Mucosa of stomach (tissue), 1 donor: ENCODE results near the gene RASGRP4.

Experiments used
- H3K27me3 ChIP-seq: one replicate; pipeline ENCODE4 v1.7.0; 2013; ENCODE audit warnings: mild to moderate bottlenecking, low read length; ENCODE audit not compliant: control insufficient read depth, insufficient read depth
- H3K36me3 ChIP-seq: one replicate; pipeline ENCODE4 v1.7.0; 2013; ENCODE audit warnings: low read length; ENCODE audit not compliant: control insufficient read depth, insufficient read depth
- H3K4me1 ChIP-seq: one replicate; pipeline ENCODE4 v1.7.0; 2013; ENCODE audit warnings: mild to moderate bottlenecking, low read length; ENCODE audit not compliant: control insufficient read depth, insufficient read depth
- H3K4me3 ChIP-seq: one replicate; pipeline ENCODE4 v1.7.0; 2013; ENCODE audit warnings: low read length
- H3K9ac ChIP-seq: one replicate; pipeline ENCODE4 v1.7.0; 2013; ENCODE audit warnings: mild to moderate bottlenecking, low read length, moderate library complexity
- H3K9me3 ChIP-seq: one replicate; pipeline ENCODE4 v1.7.0; 2013; ENCODE audit warnings: mild to moderate bottlenecking, low read length, moderate library complexity; ENCODE audit not compliant: control insufficient read depth
- donor health status: Pancreatic carcinoma.

Gene RASGRP4

DNA sequence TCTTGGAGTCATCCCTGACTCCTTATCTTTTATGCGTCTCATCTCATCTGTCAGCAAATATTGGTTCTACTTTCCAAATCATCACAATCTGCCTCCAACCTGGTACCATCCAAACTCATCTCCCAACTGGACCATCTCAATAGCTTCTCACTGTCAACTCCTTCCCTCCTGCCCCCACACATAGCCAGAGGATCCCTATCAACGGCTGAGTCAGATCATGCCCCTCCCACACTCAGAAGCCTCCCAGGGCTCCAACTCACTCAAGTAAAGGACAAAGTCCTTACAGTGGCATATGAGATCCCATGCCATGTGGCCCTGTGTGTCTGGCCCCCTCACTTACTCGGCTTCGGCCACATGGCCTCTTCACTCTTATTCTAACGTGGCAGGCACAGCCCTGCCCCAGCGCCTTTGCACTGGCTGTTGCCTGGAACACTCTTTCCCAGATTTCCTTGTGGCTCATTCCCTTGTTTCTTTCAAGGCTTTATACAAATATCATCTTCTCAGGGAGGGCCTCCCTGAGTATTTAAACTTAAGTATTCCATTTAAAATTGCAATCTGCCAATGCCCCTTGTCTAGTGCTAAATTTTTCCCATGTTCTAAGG lies 33.2 kb downstream of the RASGRP4 start:
- Histone ChIP-seq H3K36me3 (no peaks in the 10 kb centered on the region), H3K9ac (no peak overlapping the region), H3K9me3 (no peaks in the 10 kb centered on the region), H3K4me1 (peaks cover 29% of the 10 kb centered on the region), H3K27me3 (peaks cover 55% of the 10 kb centered on the region), H3K4me3 (no peak overlapping the region)

DNA sequence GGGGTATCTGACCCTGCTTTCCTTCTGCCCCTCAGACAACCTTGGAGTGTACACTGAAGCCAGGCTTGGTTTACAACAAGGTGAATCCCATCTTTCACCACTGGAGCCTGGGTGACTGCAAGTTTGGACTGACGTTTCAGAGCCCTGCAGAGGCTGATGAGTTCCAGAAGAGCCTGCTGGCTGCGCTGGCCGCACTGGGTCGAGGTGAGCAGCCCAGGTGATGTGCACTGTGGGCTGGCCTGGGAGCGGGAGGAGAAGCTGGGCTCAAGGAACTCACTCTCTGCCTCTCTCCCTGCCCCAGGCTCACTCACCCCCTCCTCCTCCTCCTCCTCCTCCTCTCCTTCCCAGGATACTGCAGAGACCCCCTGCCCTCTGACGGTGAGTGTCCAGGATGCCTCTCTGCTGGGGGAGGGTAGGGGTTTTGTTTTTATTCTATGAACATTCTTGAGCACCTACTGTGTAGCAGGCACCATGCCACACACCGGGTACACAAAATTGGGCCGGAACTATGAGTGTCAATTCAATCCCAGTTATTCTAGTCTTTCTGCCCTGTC lies 34.0 kb downstream of the RASGRP4 start:
- H3K9me3 ChIP-seq = no peaks in the 10 kb centered on the region
- H3K4me3 ChIP-seq = no peak overlapping the region
- peaks cover 51% of the 10 kb centered on the region for H3K27me3 ChIP-seq
- peaks cover 35% of the 10 kb centered on the region for H3K4me1 ChIP-seq
- H3K36me3 ChIP-seq = no peaks in the 10 kb centered on the region
- no peak overlapping the region for H3K9ac ChIP-seq

DNA sequence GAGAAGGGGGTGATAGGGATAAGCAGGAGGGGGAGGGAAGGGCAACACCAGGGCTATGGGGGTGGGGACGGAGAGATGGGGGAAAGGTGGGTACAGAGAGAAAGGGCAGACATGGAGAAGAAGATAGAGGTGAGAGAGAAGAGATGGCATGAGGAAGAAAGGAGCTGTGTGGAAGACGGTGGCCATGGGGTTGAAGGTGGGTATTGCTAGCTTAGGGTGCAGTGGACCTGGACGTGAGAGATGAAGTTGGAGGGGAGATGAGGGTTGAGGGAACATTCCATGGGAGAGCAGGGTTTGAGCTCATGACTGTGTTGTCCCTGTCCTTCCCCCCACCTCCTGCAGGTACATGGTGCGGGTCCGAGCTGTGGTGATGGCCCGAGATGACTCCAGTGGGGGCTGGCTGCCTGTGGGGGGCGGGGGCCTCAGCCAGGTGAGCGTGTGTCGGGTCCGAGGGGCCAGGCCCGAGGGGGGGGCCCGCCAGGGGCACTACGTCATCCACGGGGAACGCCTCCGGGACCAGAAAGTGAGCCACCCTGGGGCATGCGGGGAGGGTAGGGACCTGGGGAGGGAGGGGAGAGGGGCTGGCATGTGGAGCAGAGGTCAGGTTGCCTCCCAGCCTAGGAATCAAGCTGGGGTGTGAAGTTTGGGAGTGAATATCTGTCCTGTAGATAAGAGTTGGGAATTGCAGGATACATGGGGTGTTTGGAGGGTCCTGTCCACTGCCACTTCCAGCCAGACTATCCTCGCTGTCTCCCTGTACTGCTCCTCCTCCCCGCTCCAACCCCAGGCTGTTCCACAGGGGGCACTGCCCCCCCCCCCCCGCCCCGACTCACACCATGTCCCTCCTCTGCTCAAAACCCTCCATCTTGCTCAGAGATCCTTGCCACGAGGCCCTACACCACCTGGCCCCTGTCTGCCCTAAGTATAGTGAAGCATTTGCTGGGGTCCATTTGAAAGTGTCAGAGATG lies 35.8 kb downstream of the RASGRP4 start:
- H3K9me3 ChIP-seq = no peaks in the 10 kb centered on the region
- peaks cover 41% of the 10 kb centered on the region for H3K4me1 ChIP-seq
- peaks cover 45% of the 10 kb centered on the region for H3K27me3 ChIP-seq
- H3K4me3 ChIP-seq = no peak overlapping the region
- no peak overlapping the region for H3K9ac ChIP-seq
- H3K36me3 ChIP-seq = no peaks in the 10 kb centered on the region

DNA sequence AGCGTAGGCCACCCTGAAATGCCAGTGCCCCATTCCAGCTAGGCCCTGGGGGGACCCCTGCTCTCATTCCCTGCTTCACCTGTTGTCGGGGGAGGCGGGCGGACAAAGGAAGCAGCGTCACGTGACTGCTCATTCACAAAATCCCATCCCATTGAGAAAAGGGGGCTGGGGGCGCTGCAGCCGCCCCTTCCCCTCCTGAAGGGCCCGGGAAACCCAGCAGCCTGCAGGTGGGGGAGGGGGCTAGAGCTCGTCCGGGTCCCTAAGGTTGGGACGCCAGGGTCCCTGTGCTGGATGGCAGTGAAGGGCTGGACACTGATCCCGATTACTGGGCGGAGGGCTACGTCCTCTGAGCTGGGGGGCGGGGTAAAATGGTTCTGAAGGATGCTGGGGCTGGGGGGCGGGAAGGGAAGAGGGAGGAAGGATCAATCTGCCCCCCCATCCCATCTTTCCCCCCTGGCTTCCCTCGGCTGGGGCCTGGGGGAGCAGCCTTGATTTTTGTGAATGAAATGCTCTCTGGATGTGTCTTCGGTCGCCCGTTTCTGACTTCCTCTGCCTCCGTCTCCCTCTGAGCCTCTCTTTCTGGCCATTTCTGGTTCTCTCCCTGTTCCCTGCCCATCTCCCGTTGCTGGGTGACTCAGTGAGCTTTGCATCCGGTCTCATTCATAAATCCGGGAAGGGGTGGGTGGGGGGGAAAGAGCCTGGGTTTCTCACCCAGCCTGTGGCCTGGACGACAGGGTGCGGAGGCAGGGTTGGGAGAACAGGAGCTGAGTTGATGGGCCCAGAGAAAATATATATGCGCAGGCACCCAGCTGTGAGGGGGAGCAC lies 36.7 kb downstream of the RASGRP4 start:
- H3K9ac ChIP-seq = peak overlapping the region; percentile 41
- no peaks in the 10 kb centered on the region for H3K36me3 ChIP-seq
- peak overlapping the region; percentile 4 for H3K4me3 ChIP-seq
- H3K4me1 ChIP-seq = peaks cover 32% of the 10 kb centered on the region
- peaks cover 36% of the 10 kb centered on the region for H3K27me3 ChIP-seq
- H3K9me3 ChIP-seq = no peaks in the 10 kb centered on the region

DNA sequence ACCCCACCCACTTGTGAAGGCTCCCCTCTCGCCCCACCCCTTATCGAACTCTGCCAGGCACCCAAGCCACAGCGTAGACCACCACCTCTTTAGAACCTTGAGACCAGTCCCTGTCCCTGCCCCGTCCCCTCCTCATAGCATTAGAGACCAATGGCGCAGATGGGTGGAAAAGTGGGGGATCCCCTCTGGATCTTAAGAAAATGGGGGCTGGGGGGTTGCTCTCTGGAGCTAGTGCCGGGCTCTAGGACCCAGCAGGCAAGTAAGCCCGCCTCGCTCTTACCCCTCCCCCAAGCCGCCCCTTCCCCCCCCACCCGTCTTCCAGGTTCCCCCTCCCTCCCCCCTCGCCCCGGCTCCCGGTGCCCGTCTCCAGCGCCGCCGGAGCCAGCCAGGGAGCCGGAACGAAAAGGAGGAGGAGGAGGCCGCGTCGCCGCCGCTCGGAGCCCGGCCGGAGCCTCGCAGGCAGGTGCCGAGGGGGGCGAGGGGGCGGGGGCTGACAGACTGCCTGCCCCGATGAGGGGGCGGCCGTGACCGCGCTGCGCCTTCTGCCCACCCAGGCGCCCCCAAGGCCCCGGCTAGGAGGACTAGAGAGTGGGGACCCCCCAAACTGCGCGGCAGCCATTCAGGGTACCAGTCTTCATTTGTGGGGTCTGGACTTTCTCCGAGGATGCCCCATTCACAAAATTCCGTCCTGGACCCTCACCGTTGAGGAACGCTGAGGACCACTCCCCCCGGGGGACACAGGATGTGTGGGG lies 37.5 kb downstream of the RASGRP4 start, which contains the start of gene SPRED3:
Gene SPRED3 (plus strand): TSS at position 349 of the 752 bp plus-strand sequence. CDS start 1,606 bp downstream, outside the sequence.
- Histone ChIP-seq H3K9ac (peak within 1 kb of the TSS; percentile 53), H3K4me3 (peak within 1 kb of the TSS; percentile 28), H3K27me3 (peaks cover 31% of the 10 kb centered on the region), H3K9me3 (no peaks in the 10 kb centered on the region), H3K4me1 (peaks cover 25% of the 10 kb centered on the region), H3K36me3 (no peaks in the 10 kb centered on the region)

DNA sequence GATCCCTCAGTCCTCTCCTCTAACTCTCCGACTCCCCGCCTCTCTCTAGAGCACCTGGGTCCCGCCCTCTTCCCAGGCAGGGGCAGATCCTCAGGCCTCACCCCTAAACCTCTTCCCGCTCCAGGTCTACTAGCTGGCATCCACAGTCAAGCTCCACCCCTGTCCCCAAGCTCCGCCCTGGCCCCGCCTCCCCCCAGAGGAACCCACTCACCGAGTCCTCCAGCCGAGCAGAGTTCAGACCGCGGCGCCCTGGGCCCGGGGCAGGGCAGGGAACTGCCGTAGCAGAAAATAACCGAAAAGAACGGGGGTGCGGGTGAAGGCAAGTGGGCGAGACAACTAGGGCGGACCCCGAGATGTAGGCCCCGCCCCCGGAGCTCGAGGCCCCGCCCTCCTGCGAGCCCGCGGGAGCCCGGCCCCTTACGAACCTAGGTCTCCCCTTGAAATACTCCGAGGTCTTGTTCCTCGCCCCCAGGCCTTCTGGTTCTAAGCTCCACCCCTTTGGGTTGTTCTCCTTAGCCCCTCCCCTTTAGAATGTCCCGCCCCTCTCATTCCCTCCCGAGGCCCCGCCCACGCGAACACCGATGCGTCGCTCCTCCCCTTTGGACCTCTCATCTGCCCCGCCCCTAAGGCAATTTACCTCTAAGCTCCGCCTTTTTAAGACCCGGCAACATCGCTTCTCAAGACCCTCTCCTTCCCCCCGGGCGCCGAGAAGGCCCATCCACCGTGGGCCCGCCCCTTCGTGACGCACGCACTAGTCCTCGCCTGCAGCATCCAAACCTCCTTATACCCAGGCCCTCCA lies 38.3 kb downstream of the RASGRP4 start, which contains the start of gene GGN:
Gene GGN (minus strand): TSS at position 485 of the 799 bp plus-strand sequence. CDS start 773 bp downstream, outside the sequence.
- peak within 1 kb of the TSS; percentile 28 for H3K4me3 ChIP-seq
- H3K9me3 ChIP-seq = no peaks in the 10 kb centered on the region
- H3K27me3 ChIP-seq = peaks cover 31% of the 10 kb centered on the region
- peaks cover 25% of the 10 kb centered on the region for H3K4me1 ChIP-seq
- peak within 1 kb of the TSS; percentile 53 for H3K9ac ChIP-seq
- H3K36me3 ChIP-seq = peaks cover 6% of the 10 kb centered on the region

DNA sequence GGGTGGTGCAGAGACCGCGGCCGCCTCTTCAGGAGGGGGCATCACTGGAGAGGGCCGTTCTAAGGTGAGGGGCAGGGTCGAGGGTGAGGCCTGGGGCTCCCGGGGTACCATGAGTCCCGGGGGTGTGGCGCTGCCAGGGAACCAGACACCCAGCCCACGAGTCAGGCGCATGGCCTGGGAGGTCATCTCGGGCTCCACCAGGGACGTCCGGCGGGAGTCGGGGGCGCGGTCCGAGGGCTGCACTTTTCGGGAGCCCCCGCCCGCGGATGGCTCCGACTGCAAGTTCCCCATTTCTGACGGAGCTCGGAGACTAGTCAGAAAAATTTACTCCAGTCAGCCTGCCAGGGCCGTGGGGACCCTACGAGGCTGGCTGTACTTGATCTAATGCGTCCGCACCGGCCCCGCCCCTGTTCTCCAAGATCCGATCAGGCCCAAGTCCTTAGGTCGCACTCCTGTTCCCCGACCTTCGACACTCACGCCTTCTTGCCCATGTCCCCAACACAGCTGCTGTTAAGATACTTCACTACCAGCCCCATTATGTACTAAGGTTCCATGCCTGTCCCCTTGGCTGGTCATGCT lies 39.0 kb downstream of the RASGRP4 start:
- Histone ChIP-seq H3K4me1 (peaks cover 25% of the 10 kb centered on the region), H3K9me3 (no peaks in the 10 kb centered on the region), H3K36me3 (peaks cover 8% of the 10 kb centered on the region), H3K4me3 (peak overlapping the region; percentile 28), H3K9ac (peak overlapping the region; percentile 53), H3K27me3 (peaks cover 31% of the 10 kb centered on the region)

DNA sequence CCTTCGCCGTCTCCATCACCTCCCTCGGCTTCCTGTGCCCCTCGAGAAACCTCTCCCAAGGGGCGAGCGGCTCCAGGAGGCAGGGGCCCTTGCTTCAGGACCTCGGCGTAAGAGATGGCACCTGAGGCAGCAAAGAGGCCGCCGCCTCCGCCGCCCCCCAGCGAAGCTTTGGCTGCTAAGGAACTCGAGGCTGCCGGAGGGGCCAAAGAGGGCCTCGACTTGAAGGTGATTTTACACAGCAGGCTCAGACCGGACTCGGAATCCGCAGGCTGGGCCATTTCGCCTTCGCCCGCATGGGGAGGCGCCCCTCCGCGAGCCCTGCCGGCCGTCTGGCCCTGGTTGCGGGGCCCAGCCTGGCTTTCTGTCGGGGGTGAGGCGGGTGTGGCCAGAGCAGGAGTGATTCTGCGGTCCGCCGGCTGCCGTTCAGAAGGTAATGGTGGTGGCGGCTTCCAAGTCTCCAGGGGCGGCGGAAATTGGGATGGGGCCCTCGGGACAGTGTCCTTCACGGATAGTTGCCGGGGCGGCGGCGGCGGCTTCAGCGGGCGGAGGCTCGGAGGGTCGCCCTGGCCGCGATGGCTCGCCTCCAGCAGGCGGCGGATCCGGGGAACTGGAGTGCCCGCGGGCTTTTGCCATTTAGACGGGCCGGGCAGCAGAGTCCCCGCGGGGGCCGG lies 39.6 kb downstream of the RASGRP4 start:
- H3K9me3 ChIP-seq = no peaks in the 10 kb centered on the region
- peaks cover 31% of the 10 kb centered on the region for H3K27me3 ChIP-seq
- H3K4me3 ChIP-seq = no peak overlapping the region
- H3K4me1 ChIP-seq = peaks cover 25% of the 10 kb centered on the region
- peaks cover 15% of the 10 kb centered on the region for H3K36me3 ChIP-seq
- H3K9ac ChIP-seq = no peak overlapping the region

DNA sequence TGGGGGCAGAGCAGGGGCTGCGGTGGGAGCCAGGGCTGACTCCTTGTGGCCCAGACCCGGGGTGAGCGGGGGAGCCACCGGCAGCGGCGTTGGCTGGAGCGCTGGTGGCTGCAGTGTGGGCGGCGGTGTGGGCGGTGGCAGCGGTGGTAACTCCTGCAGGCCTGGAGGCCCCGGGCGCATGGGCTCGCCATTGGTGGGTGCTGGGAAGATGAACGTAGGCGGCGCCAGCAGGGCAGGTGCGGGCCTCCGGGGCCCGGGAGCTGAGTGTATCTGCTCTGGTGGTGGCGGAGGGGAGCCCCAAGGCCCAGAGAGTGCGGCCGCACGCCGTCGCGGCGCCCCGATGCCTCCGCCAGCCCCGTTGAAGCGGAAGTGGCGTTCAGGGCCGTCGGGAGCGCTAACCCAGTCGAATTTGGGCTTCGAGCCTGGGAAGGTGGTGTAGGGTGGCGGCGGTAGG lies 40.2 kb downstream of the RASGRP4 start:
- peaks cover 25% of the 10 kb centered on the region for H3K4me1 ChIP-seq
- H3K9me3 ChIP-seq = no peaks in the 10 kb centered on the region
- H3K36me3 ChIP-seq = peaks cover 18% of the 10 kb centered on the region
- H3K4me3 ChIP-seq = no peak overlapping the region
- H3K27me3 ChIP-seq = peaks cover 31% of the 10 kb centered on the region
- H3K9ac ChIP-seq = no peak overlapping the region
